ENCODE results near the gene HLX.

HLX gene, protein sequence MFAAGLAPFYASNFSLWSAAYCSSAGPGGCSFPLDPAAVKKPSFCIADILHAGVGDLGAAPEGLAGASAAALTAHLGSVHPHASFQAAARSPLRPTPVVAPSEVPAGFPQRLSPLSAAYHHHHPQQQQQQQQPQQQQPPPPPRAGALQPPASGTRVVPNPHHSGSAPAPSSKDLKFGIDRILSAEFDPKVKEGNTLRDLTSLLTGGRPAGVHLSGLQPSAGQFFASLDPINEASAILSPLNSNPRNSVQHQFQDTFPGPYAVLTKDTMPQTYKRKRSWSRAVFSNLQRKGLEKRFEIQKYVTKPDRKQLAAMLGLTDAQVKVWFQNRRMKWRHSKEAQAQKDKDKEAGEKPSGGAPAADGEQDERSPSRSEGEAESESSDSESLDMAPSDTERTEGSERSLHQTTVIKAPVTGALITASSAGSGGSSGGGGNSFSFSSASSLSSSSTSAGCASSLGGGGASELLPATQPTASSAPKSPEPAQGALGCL

DNA sequence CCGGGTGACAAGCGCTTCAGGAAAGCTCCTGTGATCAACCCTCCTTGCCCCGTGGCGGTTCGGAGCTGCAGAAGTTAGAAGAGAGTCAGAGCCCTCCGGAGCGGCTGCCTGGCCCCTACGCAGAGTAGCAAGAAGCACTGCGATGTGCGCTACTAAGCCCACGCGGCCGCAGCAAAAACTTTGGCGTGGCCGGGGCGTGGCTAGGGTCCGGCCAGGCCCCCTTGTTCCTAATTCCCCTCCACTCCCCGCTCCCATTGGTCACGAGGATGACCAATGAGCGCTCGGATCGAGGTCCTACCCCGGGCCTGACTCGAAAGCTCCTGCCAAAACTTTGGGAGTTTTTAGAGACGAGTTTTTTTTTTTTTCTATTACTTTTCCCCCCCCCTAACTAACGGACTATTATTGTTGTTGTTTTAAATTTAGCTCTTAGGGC, at the start of gene HLX:
Gene HLX, plus strand, starts transcription at position 368 of the 433 bp plus-strand sequence. CDS start 415 bp downstream, outside the sequence.
- in situ Hi-C loops (cut with HindIII; ENCODE audit: low pct_unique_long_range_greater_than_20kb, low sequenced_read_pairs) = no loop called here
- no peak for TF ChIP-seq JUND (IDR thresholded peaks at IDR 0.05; ENCODE audit: low read depth)
- peak; percentile 71 to 93 for DNase-seq (ENCODE audit: low read depth in 1 of 2, low spot score in 1 of 2)

DNA sequence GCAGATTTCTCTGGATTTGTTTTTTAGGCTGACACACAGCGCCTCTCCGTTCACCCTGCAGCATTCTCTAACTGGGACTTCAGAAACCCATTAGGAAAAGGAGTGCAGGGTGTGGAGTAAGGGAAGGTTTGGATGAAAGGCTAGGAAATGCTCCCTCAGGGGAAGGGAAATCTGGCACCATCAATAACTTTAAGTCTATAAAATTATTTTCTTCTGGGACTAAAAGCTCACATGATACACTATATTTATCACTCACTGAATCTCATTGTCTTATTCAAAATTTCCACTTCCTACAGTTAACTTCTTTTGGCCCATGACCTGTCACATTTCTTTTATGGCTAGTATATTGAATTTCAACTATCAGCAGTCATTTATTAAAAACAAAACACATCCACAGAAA, 45.8 kb upstream of the HLX start:
- in situ Hi-C loops (cut with HindIII; ENCODE audit: low pct_unique_long_range_greater_than_20kb, low sequenced_read_pairs) = no loop called here

DNA sequence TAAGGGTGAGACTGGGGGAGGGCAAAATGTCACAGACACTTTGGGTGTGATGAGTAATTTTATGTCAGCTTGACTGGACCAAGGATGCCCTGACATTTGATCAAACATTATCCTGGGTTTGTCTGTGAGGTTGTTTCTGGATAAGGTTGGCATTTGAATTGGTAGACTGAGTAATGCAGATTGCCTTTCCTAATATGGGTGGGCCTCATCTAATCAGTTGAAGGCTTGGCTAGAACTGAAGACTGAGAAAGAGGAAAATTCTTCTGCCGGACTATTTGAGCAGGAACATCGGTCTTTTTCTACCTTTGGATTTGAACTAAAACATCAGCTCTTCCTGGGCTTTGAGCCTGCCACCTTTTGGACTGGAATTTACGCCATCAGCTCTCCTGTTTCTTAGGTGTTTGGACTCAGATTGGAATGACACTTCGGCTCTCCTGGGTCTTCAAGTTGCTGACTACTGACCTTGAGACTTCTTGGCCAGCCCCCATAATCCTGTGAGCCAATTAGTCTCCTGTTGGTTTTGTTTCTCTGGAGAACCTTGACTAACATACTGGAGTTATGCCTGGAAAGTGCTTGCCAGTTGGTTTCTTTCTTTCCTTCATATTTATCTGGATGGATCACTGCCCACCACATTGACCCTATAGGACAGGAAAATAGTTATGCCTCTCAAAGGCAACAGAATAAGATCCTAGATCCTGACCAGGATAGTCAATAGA, 44.9 kb upstream of the HLX start:
- no peak for TF ChIP-seq JUND (IDR thresholded peaks at IDR 0.05; ENCODE audit: low read depth)
- in situ Hi-C loops (cut with HindIII; ENCODE audit: low pct_unique_long_range_greater_than_20kb, low sequenced_read_pairs) = no loop called here
- DNase-seq (ENCODE audit: low read depth in 1 of 2, low spot score in 1 of 2) = no peak

More for the DNA sequence above, 45.8 kb upstream of the HLX start:
- no peak for TF ChIP-seq JUND (IDR thresholded peaks at IDR 0.05; ENCODE audit: low read depth)
- DNase-seq (ENCODE audit: low read depth in 1 of 2, low spot score in 1 of 2) = no peak

DNA sequence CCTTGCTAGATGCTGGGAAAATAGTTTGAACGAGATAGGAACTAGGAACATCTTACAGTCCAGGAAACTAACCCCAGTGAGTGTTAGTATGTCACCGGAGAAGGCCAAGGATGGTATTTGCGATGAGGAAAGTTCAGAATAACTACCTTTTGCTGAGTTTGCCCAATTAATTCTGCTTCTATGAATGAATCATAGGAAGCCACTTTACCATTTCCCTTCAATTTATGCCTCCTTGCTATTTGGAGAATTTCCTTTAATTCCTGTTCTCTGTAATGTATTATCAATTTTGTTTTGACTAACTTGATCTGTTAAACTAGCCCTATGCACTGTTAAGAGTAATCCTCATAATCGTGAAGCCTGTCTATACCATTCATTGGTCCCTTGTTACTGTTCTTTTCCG, 40.7 kb upstream of the HLX start:
- DNase-seq (ENCODE audit: low read depth in 1 of 2, low spot score in 1 of 2) = no peak
- no peak for TF ChIP-seq JUND (IDR thresholded peaks at IDR 0.05; ENCODE audit: low read depth)
- in situ Hi-C loops (cut with HindIII; ENCODE audit: low pct_unique_long_range_greater_than_20kb, low sequenced_read_pairs) = no loop called here

DNA sequence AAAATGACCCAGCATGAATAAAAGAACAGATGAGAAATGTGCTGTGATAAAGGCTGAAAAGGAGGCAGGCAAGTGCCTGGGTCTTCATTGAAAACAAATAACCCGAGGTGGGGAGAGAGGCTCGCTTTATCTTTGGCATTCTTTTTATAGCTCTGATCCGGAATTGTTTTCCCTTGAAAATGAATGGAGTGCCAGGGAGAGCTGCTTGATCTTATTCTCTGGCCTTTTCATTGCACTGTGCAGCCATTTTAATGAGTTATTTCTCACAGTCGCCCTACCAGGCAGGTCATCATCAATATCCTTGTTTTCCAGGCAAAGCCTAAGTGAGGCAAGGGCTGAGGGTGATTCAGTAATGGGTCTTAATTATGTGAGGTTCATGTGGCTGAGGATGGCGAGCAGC, 39.8 kb upstream of the HLX start:
- DNase-seq (ENCODE audit: low read depth in 1 of 2, low spot score in 1 of 2) = no peak
- in situ Hi-C loops (cut with HindIII; ENCODE audit: low pct_unique_long_range_greater_than_20kb, low sequenced_read_pairs) = no loop called here
- TF ChIP-seq JUND (IDR thresholded peaks at IDR 0.05; ENCODE audit: low read depth) = no peak

DNA sequence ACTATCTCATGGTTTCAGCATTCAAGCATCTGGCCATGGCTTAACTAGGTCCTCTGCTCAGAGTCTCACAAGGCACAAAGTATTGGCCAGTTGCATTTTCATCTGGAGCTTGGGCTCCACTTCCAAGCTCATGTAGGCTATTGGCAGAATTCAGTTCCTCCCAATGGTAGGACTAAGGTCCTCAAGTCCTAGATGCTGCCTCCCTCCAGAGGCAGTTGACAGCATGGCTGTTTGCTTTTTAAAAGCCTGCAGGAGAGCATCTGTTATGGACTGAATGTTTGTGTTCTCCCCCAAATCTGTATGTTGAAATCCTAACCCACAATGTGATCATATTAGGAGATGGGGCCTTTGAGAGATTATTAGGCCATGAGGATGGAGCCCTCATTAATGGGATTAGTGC, 38.0 kb upstream of the HLX start:
- no peak for TF ChIP-seq JUND (IDR thresholded peaks at IDR 0.05; ENCODE audit: low read depth)
- in situ Hi-C loops (cut with HindIII; ENCODE audit: low pct_unique_long_range_greater_than_20kb, low sequenced_read_pairs) = no loop called here
- DNase-seq (ENCODE audit: low read depth in 1 of 2, low spot score in 1 of 2) = peak in 1 of 2 experiments; percentile 37

DNA sequence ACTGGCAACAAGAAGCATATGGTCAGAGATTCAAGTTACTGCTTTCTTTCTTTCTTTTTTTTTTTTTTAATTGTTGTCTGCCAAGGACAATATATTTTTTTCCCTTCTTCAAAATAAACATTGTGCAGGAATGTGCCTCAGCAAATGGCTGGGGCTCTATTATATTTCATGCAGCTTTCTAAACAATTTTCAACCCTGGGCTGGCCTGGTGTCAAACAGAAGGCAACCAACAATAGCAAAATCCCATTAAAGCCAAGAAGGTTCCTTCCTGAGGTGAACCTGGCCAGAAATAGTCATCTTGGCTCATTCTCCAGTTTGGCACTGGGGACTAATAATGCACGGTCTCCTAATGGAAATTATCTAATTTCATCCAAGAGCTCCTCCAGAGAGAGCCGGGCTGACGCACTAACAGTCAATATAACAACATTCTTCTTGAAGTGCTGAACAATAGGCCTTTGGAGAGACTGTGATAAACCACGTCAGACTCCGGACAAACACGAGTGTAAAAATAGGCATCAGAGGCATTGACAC, 35.7 kb upstream of the HLX start:
- DNase-seq (ENCODE audit: low read depth in 1 of 2, low spot score in 1 of 2) = no peak
- no peak for TF ChIP-seq JUND (IDR thresholded peaks at IDR 0.05; ENCODE audit: low read depth)
- in situ Hi-C loops (cut with HindIII; ENCODE audit: low pct_unique_long_range_greater_than_20kb, low sequenced_read_pairs) = no loop called here

DNA sequence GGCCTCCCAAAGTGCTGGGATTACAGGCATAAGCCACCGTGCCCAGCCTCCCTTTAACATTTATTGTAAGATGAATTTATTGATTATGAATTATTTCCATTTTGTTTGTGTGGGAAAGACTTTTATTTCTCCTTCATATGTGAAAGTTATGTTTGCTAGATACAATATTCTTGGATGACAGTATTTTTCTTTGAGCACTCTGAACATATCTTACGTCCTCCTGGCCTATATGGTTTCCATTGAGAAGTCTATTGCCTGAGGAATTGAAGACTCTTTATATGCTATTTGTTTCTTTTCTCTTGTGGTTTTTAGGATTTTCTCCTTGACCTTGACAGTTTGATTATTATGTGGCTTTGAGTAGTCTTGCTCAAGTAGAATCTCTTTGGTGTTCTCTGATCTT, 26.8 kb upstream of the HLX start:
- TF ChIP-seq JUND (IDR thresholded peaks at IDR 0.05; ENCODE audit: low read depth) = no peak
- in situ Hi-C loops (cut with HindIII; ENCODE audit: low pct_unique_long_range_greater_than_20kb, low sequenced_read_pairs) = no loop called here
- DNase-seq (ENCODE audit: low read depth in 1 of 2, low spot score in 1 of 2) = no peak

DNA sequence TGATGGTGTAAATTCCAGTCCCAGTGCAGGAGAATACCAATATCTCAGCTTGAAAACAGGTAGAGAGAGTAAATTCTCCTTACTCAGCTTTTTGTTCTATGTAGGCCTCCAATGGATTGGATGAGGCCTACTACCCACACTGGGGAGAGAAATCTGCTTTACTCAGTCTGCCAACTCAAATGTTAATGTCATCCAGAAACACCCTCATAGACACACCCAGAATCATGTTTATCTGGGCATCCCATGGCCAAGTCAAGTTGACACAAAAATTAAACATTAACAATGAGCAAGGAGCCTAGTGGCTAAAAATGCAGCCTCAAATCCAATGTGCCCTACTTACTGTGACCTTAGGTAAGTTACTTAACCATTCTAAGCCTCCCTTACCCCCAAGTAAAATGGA, 6.9 kb upstream of the HLX start:
- no peak for DNase-seq (ENCODE audit: low read depth in 1 of 2, low spot score in 1 of 2)
- in situ Hi-C loops (cut with HindIII; ENCODE audit: low pct_unique_long_range_greater_than_20kb, low sequenced_read_pairs) = no loop called here
- TF ChIP-seq JUND (IDR thresholded peaks at IDR 0.05; ENCODE audit: low read depth) = no peak

DNA sequence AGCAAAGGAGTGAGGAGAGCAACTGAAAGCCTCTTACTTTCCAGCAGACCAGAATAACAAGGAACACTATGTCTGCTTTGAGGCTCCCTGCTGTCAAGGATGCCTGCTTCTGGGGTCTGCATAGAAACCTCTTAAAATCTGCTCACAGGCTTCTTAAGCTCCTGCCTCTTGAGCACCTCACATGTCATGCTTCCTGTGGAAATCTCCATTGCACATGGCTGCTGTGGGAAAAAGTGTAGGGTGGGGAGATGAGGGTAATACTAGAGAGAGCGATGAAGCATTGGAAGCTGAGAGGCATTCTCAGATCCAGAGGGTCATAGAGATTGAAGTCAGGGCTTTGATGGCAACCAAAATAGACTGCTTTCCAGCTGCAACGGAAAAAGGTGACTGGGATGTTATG, 6.2 kb upstream of the HLX start:
- TF ChIP-seq JUND (IDR thresholded peaks at IDR 0.05; ENCODE audit: low read depth) = no peak
- DNase-seq (ENCODE audit: low read depth in 1 of 2, low spot score in 1 of 2) = no peak
- in situ Hi-C loops (cut with HindIII; ENCODE audit: low pct_unique_long_range_greater_than_20kb, low sequenced_read_pairs) = no loop called here

DNA sequence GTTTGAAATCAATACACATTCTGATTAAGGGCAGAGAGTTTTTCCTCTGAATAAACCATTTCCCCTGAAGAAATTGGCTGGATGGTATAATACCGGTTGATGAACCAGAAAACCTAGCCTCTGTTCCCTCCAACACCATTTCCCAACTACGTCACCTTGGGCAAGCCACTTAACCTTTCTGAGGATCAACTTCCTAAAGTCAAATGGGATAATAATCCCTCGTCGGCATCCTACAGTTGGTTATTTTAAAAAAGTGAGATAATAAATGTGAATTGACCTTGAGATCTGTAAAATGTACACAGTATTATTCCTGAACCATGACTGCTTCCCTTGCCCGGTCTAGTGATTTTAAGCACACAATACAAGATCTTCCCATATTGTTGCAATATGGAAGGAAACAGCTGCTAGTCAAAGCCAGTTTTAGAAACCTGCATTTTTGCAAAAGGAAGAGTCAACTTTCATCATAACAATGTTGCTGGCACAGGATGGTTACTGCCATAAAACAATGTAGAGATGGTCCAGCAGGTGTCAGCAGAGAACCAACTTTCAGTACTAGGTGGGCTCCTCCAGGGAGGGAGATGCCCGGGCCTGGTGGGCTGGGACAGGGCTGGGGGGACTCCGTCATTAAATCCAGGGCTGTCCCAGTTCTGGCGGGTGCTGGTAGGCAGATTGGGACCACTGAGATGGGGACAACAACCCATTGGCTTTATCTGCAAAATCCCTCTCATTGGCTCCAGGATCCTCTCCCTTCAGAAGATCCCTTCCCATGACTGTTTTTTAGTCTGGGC, 5.2 kb upstream of the HLX start:
- DNase-seq (ENCODE audit: low read depth in 1 of 2, low spot score in 1 of 2) = peak; percentile 39
- TF ChIP-seq JUND (IDR thresholded peaks at IDR 0.05; ENCODE audit: low read depth) = no peak
- in situ Hi-C loops (cut with HindIII; ENCODE audit: low pct_unique_long_range_greater_than_20kb, low sequenced_read_pairs) = no loop called here

DNA sequence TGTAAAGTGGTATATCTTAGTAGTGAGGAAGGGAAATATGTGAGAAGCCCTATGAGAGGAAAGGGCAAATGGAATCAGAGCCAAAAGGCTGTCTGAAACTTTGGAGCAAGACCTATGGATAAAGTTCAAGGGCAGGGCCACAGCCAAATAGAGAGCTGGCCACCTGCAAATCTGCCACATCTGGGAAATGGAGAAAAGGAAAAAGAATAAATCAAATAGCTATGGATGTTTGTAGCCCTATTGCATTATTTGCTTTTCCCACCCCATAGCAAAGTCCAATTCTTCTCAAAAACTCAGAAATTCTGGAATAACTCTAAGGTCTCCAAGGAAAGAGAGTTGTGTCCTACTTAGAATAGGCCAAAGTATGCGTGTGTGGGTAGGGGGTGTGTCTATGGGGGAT, 4.0 kb upstream of the HLX start:
- no peak for DNase-seq (ENCODE audit: low read depth in 1 of 2, low spot score in 1 of 2)
- in situ Hi-C loops (cut with HindIII; ENCODE audit: low pct_unique_long_range_greater_than_20kb, low sequenced_read_pairs) = no loop called here
- TF ChIP-seq JUND (IDR thresholded peaks at IDR 0.05; ENCODE audit: low read depth) = no peak

All from T47D (cell line).